ENCODE results near the gene FBXO28. TPM values are rescaled to one million over a fixed set of nuclear protein-coding genes. Genes with fewer than 3 reads are reported as not detected.

The FBXO28 gene
- total and polyA plus RNA-seq, 3 donors from 2014 or later: 23.7 to 43.7 (median 29.6) TPM

- H3K9me3 ChIP-seq: no peaks in the 10 kb centered on the region
- H3K4me1 ChIP-seq: peaks cover 13% of the 10 kb centered on the region
- intact Hi-C loops (cut with DNase I; ENCODE audit: low total_unique reads): loop anchor here (10.0 kb wide), 1 partner anchor 267 kb away; no protein-coding TSS in a partner anchor
- TF ChIP-seq CTCF (IDR thresholded peaks at IDR 0.05): no peak
- no peak for TF ChIP-seq POLR2A (IDR thresholded peaks at IDR 0.05)
- no peak overlapping the region for H3K4me3 ChIP-seq
- H3K27me3 ChIP-seq: no peaks in the 10 kb centered on the region
- WGBS, 2 donors: 94 to 97% methylated on average over 2 of the region's 2 CpGs
- H3K36me3 ChIP-seq (ENCODE audit: low read depth, missing control alignments): no peaks in the 10 kb centered on the region
- DNase-seq: no peak
- no peak overlapping the region for H3K27ac ChIP-seq
These were observed 74.4 kb downstream of the FBXO28 start for GRCh38 chr1:224188286-224188685.

DNA sequence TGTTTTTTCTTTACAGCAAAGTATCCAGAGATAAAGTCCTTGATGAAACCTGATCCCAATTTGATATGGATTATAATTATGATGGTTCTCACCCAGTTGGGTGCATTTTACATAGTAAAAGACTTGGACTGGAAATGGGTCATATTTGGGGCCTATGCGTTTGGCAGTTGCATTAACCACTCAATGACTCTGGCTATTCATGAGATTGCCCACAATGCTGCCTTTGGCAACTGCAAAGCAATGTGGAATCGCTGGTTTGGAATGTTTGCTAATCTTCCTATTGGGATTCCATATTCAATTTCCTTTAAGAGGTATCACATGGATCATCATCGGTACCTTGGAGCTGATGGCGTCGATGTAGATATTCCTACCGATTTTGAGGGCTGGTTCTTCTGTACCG, 75.7 kb downstream of the FBXO28 start:
- TF ChIP-seq CTCF (IDR thresholded peaks at IDR 0.05): no peak
- intact Hi-C loops (cut with DNase I; ENCODE audit: low total_unique reads): loop anchor here (10.0 kb wide), 1 partner anchor 265 kb away; no protein-coding TSS in a partner anchor

GRCh38 chr1:224192082-224192788, 78.3 kb downstream of the FBXO28 start:
- DNase-seq: no peak
- intact Hi-C loops (cut with DNase I; ENCODE audit: low total_unique reads): no loop called here
- TF ChIP-seq CTCF (IDR thresholded peaks at IDR 0.05): no peak
- no peak for TF ChIP-seq POLR2A (IDR thresholded peaks at IDR 0.05)
- H3K36me3 ChIP-seq (ENCODE audit: low read depth, missing control alignments): no peaks in the 10 kb centered on the region
- no peaks in the 10 kb centered on the region for H3K27me3 ChIP-seq
- H3K4me1 ChIP-seq: no peaks in the 10 kb centered on the region
- H3K27ac ChIP-seq: no peak overlapping the region
- no peak overlapping the region for H3K4me3 ChIP-seq
- whole genome bisulfite sequencing, 2 donors: 77 to 78% methylated on average over 5 of the region's 5 CpGs
- H3K9me3 ChIP-seq: no peaks in the 10 kb centered on the region

More for the DNA sequence above, 75.7 kb downstream of the FBXO28 start:
- H3K36me3 ChIP-seq (ENCODE audit: low read depth, missing control alignments): no peaks in the 10 kb centered on the region
- no peaks in the 10 kb centered on the region for H3K27me3 ChIP-seq
- H3K9me3 ChIP-seq: no peaks in the 10 kb centered on the region
- H3K4me1 ChIP-seq: peaks cover 6% of the 10 kb centered on the region
- H3K27ac ChIP-seq: no peak overlapping the region
- 93 to 94% methylated on average over 7 of the region's 7 CpGs for WGBS, 2 donors
- DNase-seq: no peak
- H3K4me3 ChIP-seq: no peak overlapping the region

DNA sequence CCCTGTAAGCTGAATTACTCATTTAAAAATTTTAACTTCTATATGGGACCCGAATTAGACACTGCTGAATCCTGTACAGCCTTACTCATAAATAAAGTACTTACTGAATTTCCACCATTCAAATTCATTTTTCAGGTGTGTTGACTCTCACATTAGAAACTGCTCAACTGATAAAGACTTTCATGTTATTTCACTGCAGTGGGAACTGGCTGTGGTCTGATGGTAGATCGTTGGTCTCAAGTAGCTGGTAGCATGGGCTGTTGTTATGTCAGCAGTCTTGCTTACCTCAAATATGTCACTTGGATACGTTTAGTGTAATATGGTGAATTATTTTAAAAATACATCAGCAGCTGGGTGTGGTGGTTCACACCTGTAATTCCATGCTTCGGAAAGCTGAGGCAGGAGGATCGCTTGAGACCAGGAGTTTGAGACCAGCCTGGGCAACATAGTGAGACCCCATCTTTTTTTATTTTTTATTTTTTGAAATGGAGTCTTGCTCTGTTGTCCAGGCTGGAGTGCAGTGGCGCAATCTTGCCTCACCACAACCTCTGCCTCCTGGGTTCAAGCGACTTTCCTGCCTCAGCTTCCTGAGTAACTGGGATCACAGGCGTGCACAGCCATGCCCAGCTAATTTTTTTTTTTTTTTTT, 79.5 kb downstream of the FBXO28 start:
- no peaks in the 10 kb centered on the region for H3K9me3 ChIP-seq
- WGBS, 2 donors: 93% methylated on average over 8 of the region's 8 CpGs
- no peaks in the 10 kb centered on the region for H3K27me3 ChIP-seq
- TF ChIP-seq POLR2A (IDR thresholded peaks at IDR 0.05): no peak
- no peak for TF ChIP-seq CTCF (IDR thresholded peaks at IDR 0.05)
- no peaks in the 10 kb centered on the region for H3K36me3 ChIP-seq (ENCODE audit: low read depth, missing control alignments)
- no peak overlapping the region for H3K27ac ChIP-seq
- no peaks in the 10 kb centered on the region for H3K4me1 ChIP-seq
- no peak for DNase-seq
- H3K4me3 ChIP-seq: no peak overlapping the region
- intact Hi-C loops (cut with DNase I; ENCODE audit: low total_unique reads): no loop called here
